SU-DHL-6 (cell line): ENCODE measurements around the gene DYSF.

Experiments used
- EZH2phosphoT487 ChIP-seq: fragments of 200-600 bp; sonication (generic), shearing (Covaris generic); conservative IDR thresholded peaks from 2 replicates; pipeline ENCODE4 v1.6.1; 2018; ENCODE audit warnings: mild to moderate bottlenecking, antibody characterized with exemption, low read length, moderate library complexity, mixed read lengths
- TF ChIP-seq, protein P1 (sequence below): fragments of 200-600 bp; sonication (generic); IDR thresholded peaks from one replicate; pipeline ENCODE4 v1.5.1; 2017; ENCODE audit warnings: antibody characterized with exemption, mild to moderate bottlenecking, low read length, moderate library complexity; ENCODE audit not compliant: insufficient read depth, poor library complexity, severe bottlenecking

DNA sequence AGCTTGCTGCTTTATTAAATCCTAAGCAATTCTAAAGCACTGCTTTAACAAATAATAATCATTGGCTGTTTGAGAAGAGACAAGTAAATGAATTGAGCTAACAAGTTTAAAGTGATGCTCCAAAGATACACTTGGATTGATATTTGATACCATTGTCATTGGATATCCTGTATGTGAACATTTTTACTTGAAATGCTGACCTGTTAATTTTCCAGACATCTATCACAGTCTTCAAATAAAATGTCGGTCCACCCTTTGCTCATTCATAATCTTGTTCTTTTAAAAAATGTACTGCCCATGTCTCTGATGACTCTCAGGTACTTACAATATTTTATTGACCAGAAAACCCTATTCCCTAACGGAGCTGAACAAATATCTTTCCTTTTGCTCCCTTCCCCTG, 202.1 kb downstream of the DYSF start:
- TF ChIP-seq, protein P1, sequence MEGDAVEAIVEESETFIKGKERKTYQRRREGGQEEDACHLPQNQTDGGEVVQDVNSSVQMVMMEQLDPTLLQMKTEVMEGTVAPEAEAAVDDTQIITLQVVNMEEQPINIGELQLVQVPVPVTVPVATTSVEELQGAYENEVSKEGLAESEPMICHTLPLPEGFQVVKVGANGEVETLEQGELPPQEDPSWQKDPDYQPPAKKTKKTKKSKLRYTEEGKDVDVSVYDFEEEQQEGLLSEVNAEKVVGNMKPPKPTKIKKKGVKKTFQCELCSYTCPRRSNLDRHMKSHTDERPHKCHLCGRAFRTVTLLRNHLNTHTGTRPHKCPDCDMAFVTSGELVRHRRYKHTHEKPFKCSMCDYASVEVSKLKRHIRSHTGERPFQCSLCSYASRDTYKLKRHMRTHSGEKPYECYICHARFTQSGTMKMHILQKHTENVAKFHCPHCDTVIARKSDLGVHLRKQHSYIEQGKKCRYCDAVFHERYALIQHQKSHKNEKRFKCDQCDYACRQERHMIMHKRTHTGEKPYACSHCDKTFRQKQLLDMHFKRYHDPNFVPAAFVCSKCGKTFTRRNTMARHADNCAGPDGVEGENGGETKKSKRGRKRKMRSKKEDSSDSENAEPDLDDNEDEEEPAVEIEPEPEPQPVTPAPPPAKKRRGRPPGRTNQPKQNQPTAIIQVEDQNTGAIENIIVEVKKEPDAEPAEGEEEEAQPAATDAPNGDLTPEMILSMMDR, result no peak
- TF ChIP-seq EZH2phosphoT487, result no peak
